ENCODE results near the gene CLEC16A.
A peak's percentile ranks its signal among the peaks of the same experiment; 100 is the strongest.
"Not testable (repeated sequence)": the region's sequence is repeated elsewhere in the genome, so short reads cannot be mapped to it uniquely, and the experiment has no call there.

CLEC16A gene

DNA sequence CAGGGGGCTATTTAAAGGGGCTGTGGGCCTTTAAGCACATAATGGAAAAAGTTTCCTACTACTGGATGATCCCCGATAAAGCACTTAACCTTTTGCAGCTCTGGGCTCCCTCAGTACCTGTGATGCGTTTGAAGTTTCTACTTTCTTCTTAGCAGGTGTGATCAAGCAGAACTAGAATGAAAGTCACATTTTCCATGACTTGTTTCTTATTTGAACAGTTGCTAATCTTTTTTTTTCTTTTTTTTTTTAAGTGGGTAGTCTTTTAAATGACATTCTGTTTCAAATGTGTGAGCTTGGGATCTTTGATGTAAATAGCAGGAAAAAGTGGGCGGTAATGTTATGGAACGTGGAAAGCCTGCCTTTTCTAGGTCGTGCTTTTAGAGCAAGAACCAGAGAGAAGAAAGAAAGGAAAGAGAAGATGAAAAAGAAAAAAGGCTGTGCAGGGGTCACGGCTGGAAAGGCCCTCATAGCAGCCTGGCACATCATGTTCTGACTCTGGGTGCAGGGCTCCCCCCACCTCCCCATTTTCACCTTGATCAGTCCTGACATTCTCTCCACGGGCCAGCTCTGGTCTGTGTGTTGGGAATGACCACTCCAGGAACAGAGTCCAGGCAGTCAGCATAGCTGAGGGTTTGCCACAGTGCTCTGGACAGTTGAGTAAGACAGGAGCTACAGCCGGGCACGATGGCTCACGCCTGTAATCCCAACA, 150.6 kb downstream of the CLEC16A start:
- H3K9me3 Mint-ChIP-seq: no peaks in the 10 kb centered on the region
- H3K4me1 Mint-ChIP-seq (ENCODE audit: low read depth in 2 of 2): peaks cover 24 to 30% of the 10 kb centered on the region in 2 donors
- H3K4me3 Mint-ChIP-seq: no peak overlapping the region
- no peak for DNase-seq
- H3K27me3 Mint-ChIP-seq: no peaks in the 10 kb centered on the region
- peak overlapping the region; percentile 5 to 70 for H3K27ac Mint-ChIP-seq
- H3K36me3 Mint-ChIP-seq (ENCODE audit: insufficient read depth): peaks cover 14% of the 10 kb centered on the region
- ATAC-seq (replicated peaks): no peak

DNA sequence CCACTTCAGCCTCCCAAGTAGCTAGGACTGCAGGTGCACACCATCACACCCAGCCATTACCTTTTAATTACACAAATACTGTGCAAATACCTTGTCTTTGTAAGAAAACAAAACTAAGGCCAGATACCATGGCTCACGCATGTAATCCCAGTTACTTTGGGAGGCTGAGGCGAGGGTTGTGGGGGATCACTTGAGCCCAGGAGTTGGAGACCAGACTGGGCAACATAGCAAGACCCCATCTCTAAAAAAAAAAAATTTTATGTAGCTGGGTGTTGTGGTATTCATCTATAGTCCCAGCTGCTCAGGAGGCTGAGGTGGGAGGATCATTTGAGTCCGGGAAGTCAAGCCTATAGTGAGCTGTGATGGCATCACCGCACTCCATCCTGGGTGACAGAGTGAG, 151.6 kb downstream of the CLEC16A start:
- peaks cover 7% of the 10 kb centered on the region for H3K36me3 Mint-ChIP-seq (ENCODE audit: insufficient read depth)
- ATAC-seq (replicated peaks) (no peak), DNase-seq (no peak)
- H3K4me1 Mint-ChIP-seq (ENCODE audit: low read depth in 2 of 2): peaks cover 26 to 34% of the 10 kb centered on the region in 2 donors
- H3K9me3 Mint-ChIP-seq: no peaks in the 10 kb centered on the region
- no peaks in the 10 kb centered on the region for H3K27me3 Mint-ChIP-seq
- H3K4me3 Mint-ChIP-seq: no peak overlapping the region
- H3K27ac Mint-ChIP-seq: no peak overlapping the region

DNA sequence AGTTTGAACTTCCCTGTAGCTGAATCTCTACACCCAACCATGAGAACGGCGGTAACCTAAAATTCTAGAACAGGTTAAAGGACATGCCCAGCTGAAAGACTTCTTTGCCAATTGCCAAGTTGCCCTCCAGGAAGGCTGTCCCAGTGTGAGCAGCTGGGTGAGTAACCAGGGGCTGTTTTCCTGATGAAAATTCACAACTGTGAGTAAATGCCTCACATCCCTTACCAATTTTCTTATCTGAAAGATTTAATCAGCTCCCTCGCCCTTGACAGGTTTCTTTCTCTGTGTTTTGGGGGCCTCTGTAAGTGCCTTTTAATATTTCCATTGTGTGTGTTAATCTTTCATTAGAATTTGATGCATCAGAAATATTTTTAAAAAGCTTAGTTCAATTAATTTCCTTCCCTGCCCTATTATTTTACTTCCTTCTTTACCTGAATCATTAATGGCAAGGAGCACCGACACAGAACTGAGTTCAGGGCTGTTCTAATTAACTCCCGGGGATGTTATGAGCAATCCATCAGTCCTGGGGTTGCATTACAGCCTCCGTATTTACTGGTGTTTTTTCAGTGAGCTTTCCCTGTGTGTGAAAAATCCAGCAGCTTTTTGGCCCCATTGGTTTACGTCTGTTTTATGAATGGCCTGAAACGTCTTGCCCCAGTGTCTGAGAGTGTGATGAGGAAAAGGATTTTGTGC, 152.9 kb downstream of the CLEC16A start:
- no peaks in the 10 kb centered on the region for H3K27me3 Mint-ChIP-seq
- H3K36me3 Mint-ChIP-seq (ENCODE audit: insufficient read depth): peaks cover 7% of the 10 kb centered on the region
- no peak for DNase-seq
- ATAC-seq (replicated peaks): no peak
- H3K4me3 Mint-ChIP-seq: no peak overlapping the region
- H3K9me3 Mint-ChIP-seq: no peaks in the 10 kb centered on the region
- H3K4me1 Mint-ChIP-seq (ENCODE audit: low read depth in 2 of 2): peaks cover 29 to 40% of the 10 kb centered on the region in 2 donors
- H3K27ac Mint-ChIP-seq: no peak overlapping the region

DNA sequence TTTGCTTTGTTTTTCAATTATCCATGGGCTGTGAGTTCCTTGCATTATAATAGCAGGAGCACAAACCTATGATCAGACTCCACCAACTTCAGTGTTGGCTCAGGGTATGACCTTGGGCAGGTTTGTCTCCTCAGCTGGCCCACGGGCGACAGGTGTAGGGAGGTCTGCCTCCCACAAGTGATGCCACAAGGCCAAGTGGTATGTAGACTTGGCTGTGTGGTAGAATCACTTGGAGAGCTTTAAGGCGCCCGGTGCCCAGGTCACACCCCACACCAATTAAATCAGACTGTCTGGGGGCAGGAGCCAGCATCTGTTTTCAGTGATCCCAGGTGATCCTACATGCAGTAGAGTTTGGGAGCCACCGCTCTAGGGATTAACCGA, 153.4 kb downstream of the CLEC16A start:
- DNase-seq: no peak
- H3K27me3 Mint-ChIP-seq: no peaks in the 10 kb centered on the region
- H3K36me3 Mint-ChIP-seq (ENCODE audit: insufficient read depth): peaks cover 7% of the 10 kb centered on the region
- no peak overlapping the region for H3K4me3 Mint-ChIP-seq
- no peak for ATAC-seq (replicated peaks)
- H3K4me1 Mint-ChIP-seq (ENCODE audit: low read depth in 2 of 2): peaks cover 29 to 37% of the 10 kb centered on the region in 2 donors
- no peaks in the 10 kb centered on the region for H3K9me3 Mint-ChIP-seq
- H3K27ac Mint-ChIP-seq: no peak overlapping the region

DNA sequence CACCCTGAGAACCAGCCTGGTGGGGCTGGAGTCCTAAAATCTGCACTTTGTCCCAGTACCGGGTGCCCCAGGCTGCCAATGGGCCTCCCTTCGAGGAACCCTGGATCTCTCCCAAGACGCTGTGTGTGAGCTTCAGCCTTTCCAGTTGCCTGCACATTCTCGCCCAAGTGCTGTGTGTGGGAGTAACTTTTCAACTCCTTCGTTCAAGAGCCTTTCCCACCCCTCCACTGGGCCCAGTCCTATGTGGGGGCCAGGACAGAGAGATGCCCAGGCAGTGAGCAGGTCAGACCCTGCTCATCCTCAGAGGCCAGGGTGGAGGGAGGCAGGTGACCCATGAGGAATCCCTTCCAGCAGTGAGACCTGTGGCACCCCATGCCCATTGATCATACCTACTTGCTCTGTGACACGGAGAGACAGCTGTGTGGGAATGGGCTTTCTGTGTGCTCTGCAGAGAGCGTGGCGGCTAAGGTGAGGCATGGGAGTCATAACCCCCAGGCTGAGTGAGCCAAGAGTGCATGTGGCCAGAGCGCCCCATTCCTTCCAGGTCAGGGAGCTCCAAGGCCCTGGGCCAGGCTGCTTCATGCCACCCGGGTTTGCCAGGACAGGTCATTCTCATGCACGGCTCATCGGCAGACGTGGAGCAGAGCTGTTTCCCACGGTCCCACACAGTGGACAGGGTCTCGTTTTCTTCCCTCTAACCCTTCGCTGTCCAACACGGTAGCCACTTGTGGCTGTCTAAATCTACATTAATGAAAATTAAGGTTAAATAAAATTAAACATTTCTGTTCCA, 154.4 kb downstream of the CLEC16A start:
- DNase-seq (no peak), ATAC-seq (replicated peaks) (no peak)
- peaks cover 20 to 29% of the 10 kb centered on the region in 2 donors for H3K4me1 Mint-ChIP-seq (ENCODE audit: low read depth in 2 of 2)
- H3K27ac Mint-ChIP-seq: no peak overlapping the region
- peaks cover 7% of the 10 kb centered on the region for H3K36me3 Mint-ChIP-seq (ENCODE audit: insufficient read depth)
- H3K4me3 Mint-ChIP-seq: no peak overlapping the region
- no peaks in the 10 kb centered on the region for H3K9me3 Mint-ChIP-seq
- no peaks in the 10 kb centered on the region for H3K27me3 Mint-ChIP-seq

DNA sequence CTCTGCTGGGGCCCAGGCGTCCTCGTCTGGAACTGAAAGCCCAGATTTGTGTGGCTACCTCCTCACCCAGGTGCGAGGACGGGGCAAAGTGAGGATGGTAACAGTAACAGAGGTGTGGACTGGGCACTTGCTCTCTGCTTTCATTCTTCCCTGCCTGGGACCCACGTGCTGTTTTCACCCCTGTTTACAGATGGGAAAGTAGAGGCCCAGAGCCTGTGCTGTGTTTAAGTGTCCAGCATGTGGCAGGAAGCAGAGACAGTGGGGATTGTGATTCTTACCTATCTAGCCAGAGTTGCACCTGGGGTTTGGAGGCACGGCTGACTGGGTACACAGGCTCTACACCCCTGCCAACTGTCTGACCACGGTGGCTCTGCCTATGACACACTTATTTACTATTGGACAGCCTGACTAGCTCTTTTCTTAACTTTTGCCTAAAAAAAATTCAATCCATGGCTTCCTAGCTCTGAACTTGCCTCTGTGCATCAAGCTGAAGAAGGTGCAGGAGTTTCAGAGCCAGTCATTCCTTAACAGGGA, 155.4 kb downstream of the CLEC16A start:
- peaks cover 7% of the 10 kb centered on the region for H3K36me3 Mint-ChIP-seq (ENCODE audit: insufficient read depth)
- DNase-seq: no peak
- H3K27me3 Mint-ChIP-seq: no peaks in the 10 kb centered on the region
- ATAC-seq (replicated peaks): no peak
- no peaks in the 10 kb centered on the region for H3K9me3 Mint-ChIP-seq
- peaks cover 15 to 25% of the 10 kb centered on the region in 2 donors for H3K4me1 Mint-ChIP-seq (ENCODE audit: low read depth in 2 of 2)
- peak overlapping the region; percentile 77 to 83 for H3K27ac Mint-ChIP-seq
- H3K4me3 Mint-ChIP-seq: peak overlapping the region; percentile 3 to 9

DNA sequence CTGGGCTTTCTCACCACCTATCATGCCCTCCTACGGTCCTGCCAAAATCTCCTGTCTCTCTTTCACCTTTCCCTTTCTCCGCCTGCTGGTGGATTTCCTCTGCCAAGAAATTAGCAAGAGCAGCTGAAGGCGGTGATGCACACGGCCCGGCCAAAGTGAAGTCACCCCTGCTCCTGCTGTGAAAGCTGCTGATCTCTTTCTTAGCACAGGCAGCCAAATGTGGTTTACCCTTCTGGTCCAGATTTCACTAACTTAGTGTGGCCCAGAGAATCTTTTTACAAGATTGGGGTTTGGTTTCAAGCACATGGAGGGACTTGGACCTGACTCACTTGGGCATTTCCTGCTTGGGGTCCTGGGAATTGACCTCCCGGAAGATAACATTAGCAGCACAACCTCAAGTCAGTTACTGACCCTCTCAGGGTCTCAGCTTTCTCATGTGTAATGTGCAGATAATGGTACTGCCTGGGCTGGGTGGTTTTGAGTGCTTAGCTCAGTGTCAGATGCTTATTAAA, 155.9 kb downstream of the CLEC16A start:
- peak overlapping the region; percentile 77 to 83 for H3K27ac Mint-ChIP-seq
- peaks cover 19 to 30% of the 10 kb centered on the region in 2 donors for H3K4me1 Mint-ChIP-seq (ENCODE audit: low read depth in 2 of 2)
- H3K36me3 Mint-ChIP-seq (ENCODE audit: insufficient read depth): peaks cover 4% of the 10 kb centered on the region
- H3K9me3 Mint-ChIP-seq: no peaks in the 10 kb centered on the region
- peak overlapping the region; percentile 3 to 9 for H3K4me3 Mint-ChIP-seq
- ATAC-seq (replicated peaks) (no peak), DNase-seq (no peak)
- H3K27me3 Mint-ChIP-seq: no peaks in the 10 kb centered on the region

DNA sequence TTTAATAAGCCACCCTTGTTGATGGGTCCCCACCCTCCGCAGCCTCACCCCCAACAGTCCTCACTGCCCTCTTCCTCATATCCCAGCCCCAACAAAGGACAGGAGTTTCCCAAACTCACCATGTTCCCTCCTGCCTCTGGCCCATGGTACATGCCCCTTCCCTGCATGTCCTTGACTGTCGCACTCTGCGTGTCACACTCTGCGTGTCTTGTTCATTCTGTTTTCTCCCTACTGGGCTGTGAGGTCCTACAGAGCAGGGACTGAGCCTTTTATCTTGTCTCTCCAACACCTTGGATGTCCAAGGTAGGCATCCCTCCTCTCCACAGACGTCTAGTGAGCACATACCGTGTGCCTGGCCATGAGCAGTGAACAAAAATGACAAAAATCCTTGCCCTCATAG, 156.9 kb downstream of the CLEC16A start:
- Mint-ChIP-seq H3K27ac (peak overlapping the region in 1 of 2 donors; percentile 64), H3K27me3 (no peaks in the 10 kb centered on the region), H3K9me3 (no peaks in the 10 kb centered on the region), H3K36me3 (ENCODE audit: insufficient read depth) (peaks cover 5% of the 10 kb centered on the region), H3K4me1 (ENCODE audit: low read depth in 2 of 2) (peaks cover 22 to 35% of the 10 kb centered on the region in 2 donors), H3K4me3 (no peak overlapping the region)
- no peak for DNase-seq
- ATAC-seq (replicated peaks): no peak

DNA sequence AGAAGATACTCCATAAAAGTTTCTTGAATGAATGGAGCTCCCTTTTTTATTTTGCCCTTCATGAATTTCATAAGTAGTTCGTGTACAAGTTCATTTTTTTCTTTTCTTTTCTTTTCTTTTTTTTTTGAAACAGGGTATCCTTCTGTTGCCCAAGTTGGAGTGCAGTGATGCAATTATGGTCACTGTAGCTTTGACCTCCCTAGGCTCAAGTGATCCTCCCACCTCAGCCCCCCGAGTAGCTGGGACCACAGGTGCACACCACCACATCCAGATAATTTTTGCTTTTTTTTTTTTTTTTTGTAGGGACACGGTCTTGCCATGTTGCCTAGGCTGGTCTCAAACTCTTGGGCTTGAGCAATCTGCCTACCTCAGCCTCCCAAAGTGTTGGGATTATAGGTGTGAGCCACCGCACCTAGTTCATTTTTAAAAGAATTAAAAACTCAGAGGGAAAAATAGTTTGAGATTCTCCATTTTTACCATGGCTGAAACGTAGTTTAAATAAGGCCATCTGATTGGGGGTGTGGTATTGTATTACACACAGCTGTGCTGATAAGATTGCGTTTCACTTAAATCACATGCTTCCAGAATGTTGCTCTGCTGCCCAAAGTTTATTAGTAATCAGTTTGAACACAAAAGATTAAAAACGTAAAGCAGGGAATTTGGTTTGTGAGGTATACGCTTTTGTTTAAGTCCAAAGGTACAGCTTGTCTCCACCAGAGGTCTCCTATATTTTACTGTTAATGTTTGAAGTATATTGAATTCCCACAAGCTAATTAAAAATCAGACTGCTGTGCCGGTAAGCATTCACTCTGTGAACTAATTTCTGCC, 157.5 kb downstream of the CLEC16A start:
- peak overlapping the region in 1 of 2 donors; percentile 64 for H3K27ac Mint-ChIP-seq
- no peak for ATAC-seq (replicated peaks)

DNA sequence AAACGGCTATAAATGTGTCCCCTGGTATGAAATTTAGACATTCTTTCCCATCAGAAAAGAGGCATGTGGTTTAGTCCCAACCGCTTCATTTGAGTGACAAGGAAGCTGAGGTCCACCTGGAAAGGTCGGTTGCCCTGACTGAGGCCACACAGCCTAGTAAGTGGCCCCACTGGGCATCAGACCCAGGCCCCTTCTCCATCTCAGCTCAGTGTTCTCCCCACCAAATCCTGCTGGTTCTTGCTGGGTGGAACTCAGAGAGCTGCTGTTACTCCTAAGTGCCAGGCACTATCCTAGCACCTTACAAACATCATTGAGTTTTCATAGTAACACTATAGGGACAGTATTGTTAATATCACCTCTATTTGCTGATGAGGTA, 158.1 kb downstream of the CLEC16A start:
- Mint-ChIP-seq H3K27me3 (no peaks in the 10 kb centered on the region), H3K27ac (peak overlapping the region; percentile 39 to 64), H3K4me3 (no peak overlapping the region), H3K36me3 (ENCODE audit: insufficient read depth) (peaks cover 5% of the 10 kb centered on the region), H3K9me3 (no peaks in the 10 kb centered on the region), H3K4me1 (ENCODE audit: low read depth in 2 of 2) (peaks cover 22 to 35% of the 10 kb centered on the region in 2 donors)
- ATAC-seq (replicated peaks) (no peak), DNase-seq (no peak)

More for the DNA sequence above, 157.5 kb downstream of the CLEC16A start:
- Mint-ChIP-seq H3K9me3 (no peaks in the 10 kb centered on the region), H3K4me1 (ENCODE audit: low read depth in 2 of 2) (peaks cover 22 to 35% of the 10 kb centered on the region in 2 donors), H3K4me3 (no peak overlapping the region), H3K36me3 (ENCODE audit: insufficient read depth) (peaks cover 5% of the 10 kb centered on the region), H3K27me3 (no peaks in the 10 kb centered on the region)
- DNase-seq: no peak

DNA sequence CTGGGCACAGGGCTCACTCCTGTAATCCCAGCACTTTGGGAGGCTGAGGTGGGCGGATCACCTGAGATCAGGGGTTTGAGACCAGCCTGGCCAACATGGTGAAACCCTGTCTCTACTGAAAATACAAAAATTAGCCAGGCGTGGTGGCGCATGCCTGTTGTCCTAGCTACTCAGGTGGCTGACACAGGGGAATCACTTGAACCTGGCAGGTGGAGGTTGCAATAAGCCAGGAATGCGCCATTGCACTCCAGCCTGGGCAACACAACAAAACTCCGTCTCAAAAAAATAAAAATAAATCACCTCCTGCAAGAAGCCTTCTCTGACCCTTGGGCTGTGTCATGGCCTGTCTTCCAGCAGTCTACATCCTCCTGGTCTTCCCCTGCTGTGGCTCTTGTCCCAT, 158.9 kb downstream of the CLEC16A start:
- H3K36me3 Mint-ChIP-seq (ENCODE audit: insufficient read depth); ATAC-seq (replicated peaks); DNase-seq; H3K4me3 Mint-ChIP-seq; H3K27me3 Mint-ChIP-seq; H3K9me3 Mint-ChIP-seq: not testable (repeated sequence)
- H3K4me1 Mint-ChIP-seq (ENCODE audit: low read depth in 2 of 2): peaks cover 22 to 35% of the 10 kb centered on the region in 2 donors
- H3K27ac Mint-ChIP-seq: peak overlapping the region; percentile 39 to 64

DNA sequence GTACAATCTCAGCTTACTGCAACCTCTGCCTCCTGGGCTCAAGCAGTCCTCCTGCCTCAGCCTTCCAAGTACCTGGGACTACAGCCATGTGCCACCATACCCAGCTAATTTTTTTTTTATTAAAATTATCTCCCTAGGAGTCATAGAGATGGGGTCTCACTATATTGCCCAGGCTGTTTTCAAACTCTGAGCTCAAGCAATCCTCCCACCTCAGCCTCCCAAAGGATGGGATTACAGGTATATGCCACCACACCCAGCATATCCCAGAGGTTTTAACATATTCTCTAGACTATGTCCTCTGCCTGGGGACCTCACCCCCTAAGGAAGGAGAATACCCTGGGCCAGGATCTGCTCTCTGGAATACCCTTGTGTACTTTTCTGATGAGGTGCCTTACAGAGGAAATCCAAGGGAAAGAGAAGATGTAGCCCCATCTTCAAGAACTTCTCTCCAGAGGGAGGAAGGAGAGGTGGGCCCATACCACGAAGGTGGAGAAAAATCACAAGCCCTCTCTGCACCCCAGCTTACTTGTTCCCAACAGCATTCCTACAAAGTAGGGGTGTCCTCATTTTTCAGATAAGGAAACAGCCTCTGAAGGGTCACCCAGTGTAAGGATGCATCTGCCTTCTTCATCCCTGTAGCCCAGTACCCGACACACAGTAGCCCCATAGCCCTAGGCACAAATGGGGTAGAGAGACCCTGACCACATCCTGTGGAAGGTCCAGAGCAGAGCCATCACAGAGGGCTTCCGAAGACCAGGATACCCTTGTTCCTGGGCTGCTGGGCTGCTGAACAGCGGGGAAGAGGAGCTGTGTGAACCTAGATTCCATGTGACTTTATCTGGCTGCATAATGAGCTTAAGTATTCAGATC, 160.0 kb downstream of the CLEC16A start:
- ATAC-seq (replicated peaks): no peak

More for the DNA sequence above, 160.0 kb downstream of the CLEC16A start:
- Mint-ChIP-seq H3K36me3 (ENCODE audit: insufficient read depth) (peaks cover 2% of the 10 kb centered on the region), H3K9me3 (no peaks in the 10 kb centered on the region), H3K27me3 (no peaks in the 10 kb centered on the region), H3K4me3 (peak overlapping the region; percentile 23 to 41), H3K4me1 (ENCODE audit: low read depth in 2 of 2) (peaks cover 22 to 34% of the 10 kb centered on the region in 2 donors), H3K27ac (peak overlapping the region; percentile 39 to 64)
- no peak for DNase-seq

All from effector memory CD8-positive, alpha-beta T cell (primary cell).